HG03045 (cell line): Measurements from ENCODE around the gene KBTBD7.
"Not testable (repeated sequence)": the region's sequence is repeated elsewhere in the genome, so short reads cannot be mapped to it uniquely, and the experiment has no call there.

Experiments used
- ATAC-seq: cut with Tn5 transposase; IDR thresholded peaks from one replicate; pipeline ENCODE4 v1.9.1; 2021; ENCODE audit warnings: mild to moderate bottlenecking, moderate library complexity; ENCODE audit not compliant: unreplicated experiment

The KBTBD7 gene

DNA sequence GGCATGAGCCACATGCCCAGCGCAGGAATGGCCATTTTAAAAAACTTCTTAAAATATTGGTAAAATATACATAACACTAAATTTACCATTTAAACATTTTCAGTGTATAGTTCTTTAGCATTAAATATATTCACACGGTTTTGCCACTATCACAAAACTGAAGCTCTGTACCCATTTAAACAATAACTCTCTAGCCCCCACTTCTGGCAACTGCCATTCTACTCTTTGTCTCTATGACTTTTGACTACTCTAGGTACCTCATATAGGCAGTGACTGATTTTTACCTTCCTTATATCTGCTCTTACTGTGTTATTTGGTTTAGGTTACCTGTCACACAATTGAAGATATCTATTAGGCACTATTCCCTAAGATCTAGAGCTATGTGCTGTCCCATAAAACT, 2.3 kb upstream of the KBTBD7 start:
- ATAC-seq, result no peak

DNA sequence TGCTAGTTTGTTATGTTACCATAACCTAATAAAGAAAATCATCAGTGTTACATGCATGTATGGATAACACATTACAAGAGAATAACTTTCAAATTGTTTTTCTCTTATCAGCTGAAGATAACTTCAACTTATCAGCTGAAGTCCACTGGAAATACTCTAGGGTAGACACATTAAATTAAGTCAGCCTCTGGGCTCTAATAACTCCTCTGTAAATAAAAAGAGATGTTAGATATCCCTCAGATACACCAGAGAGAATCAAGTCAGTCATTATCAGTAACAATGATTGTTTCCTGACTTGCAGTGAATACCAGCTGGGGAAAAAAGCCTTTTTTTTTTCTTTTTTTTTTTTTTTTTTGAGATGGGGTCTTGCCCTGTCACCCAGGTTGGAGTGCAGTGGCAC, 1.6 kb upstream of the KBTBD7 start:
- no peak for ATAC-seq

DNA sequence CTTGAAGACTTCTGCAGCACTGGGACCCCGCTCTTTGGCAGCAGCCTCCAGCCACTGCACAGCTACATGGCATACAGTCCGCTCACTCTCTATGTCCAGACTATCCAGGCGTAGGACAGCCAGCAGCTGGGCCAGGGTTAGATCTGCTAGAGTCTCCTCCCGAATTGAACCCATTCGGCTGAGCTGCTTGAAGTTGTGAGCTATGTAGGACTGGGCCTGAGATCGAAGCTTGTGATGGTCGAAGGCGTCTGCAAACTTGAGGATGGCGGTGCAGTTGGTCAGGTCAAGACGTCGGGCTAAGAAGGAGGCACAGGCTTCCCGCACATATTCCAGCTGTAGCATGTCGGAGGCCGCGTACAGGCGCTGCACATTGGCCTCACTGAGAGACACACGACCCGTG, 900 bp downstream of the KBTBD7 start:
- ATAC-seq, result no peak

DNA sequence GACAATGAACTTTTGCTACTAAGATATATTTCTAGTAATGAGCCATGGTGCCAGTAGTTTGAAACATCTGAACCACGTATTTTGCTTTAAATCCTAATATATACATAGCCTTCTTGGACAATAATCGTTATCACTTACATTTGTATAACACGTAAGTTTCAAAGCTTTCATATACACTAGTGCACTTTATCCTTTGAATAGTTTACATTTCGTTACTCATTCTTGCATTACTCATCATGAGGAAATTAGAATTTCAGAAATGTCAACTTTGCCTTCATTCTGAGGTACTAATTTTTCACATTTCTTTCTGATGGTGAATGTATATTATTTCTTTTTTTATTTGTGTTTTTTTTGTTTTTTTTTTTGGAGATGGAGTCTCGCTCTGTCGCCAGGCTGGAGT, 5.8 kb downstream of the KBTBD7 start:
- no peak for ATAC-seq

GRCh38 chr13:41186481-41186880, 7.9 kb downstream of the KBTBD7 start:
- no peak for ATAC-seq

DNA sequence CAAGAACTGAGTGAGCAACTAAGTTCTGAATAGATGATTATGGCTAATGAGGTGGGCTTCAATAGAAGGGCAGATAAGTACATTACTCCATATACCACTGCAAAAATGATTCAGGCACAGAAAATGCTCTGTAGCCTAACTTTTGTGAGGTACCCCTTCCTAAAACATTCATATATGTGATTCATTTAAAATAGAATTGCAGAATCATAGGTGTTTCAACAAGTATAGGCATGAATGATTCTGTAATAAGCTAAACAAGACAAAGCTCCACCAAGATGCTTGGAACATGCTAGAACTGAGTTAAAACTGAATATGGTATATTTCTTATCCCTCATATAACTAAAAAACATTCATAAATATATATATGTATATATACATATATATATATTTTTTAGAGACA, 12.1 kb downstream of the KBTBD7 start:
- no peak for ATAC-seq

DNA sequence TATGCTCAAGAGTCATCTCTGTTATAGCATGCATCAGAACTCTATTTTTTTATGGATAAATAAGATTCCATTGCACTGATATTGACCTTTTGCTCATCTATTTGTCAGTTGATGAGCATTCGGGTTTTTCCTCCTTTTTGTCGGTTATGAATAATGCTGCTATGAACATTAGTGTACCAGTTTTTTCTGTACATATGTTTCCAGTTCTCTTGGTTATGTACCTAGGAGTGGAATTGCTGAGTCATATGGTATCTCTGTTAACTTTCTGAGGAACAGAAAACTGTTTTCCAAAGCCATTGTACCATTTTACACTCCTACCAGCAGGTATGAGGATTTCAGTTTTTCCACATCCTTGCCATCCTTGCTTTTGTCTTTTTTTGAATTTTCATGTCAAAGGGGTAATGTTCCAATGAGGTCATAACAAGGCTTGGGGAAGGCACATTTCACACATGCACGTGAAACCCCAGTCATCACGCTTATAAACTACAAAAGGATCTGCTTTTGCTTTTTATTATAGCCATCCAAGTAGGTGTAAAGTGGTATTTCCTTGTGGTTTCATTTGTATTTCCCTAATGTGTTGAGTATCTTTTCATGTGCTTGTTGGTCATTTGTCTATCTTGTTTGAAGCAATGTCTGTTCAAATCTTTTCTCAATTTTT, 14.6 kb downstream of the KBTBD7 start:
- no peak for ATAC-seq

DNA sequence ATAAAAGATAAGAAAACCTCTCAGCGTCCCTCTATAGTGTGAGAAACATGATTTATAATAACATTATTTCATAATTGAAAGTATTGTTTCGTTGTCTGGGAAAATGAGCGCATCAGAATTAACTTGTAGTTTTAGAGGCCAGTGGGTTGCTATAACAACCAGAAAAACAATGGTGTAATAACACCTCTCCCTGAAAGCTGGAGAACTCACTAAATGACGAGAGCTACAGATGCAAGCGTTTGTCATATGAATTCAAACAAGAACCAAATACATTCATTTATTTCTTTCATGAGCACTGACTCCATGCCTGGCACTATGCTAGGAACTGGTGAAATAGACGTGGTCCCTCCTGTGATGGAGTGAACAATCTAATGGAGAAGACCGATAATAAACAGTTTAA, 16.3 kb downstream of the KBTBD7 start:
- ATAC-seq, result no peak

DNA sequence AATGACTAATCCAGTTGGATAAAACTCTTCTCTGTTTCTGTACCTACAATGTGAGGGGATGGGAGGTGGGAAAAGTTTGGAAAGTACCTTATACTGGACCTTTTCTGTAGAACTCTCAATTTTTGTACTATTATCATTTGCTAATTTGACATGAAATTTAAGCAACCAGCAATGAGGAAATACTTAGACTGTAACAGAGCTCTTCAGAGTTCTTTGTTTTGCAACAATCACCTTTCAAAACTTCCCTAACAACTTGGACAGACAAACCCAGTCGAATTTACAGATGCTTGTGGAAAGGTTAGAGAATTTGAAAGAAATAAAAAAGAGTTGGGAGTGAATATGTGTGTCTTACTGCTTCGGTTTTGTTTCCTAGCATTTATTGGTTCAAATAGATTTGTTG, 16.8 kb downstream of the KBTBD7 start:
- no peak for ATAC-seq

- not testable (repeated sequence) for ATAC-seq
Measured at GRCh38 chr13:41175576-41175975, 18.8 kb downstream of the KBTBD7 start.

GRCh38 chr13:41162151-41162550, 32.2 kb downstream of the KBTBD7 start:
- no peak for ATAC-seq

DNA sequence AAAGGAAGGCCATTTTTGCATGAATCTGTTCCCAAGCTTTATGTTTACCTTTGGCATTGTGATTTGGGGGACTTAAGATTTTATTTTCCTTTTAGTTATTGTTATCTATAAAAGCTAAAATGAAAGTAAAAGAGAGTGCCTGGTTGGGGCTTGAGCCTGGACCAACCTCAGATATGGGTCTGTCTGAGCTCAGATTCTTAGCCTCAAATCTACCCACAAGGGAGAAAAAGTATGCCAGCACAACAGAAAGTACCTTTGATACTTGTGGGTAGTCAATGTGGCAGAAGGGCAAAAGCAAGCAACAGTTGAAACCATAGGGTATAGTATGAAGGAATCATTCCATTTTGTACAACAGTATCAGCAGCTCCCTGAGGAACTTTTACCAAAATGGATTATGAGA, 35.2 kb downstream of the KBTBD7 start:
- no peak for ATAC-seq

- ATAC-seq, result no peak
Measured at GRCh38 chr13:41157048-41157717, 37.2 kb downstream of the KBTBD7 start.

DNA sequence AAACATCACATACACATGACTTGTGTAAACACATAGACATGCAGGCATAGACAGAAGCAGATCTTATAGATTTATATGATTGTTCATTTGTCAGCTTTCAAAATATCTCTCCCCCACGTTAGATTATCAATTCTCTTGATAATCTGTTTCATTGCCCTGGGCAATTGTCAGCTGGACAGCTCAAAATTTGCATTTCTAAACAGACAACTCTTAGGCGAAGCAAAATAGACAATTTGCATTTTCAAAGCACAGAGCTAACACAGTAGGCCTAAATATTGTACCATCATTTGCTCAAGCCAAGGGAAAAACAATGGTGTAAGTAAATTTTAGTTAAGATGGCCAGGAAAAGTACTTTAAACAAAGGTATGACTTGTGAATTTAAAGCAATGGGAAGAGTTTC, 37.7 kb downstream of the KBTBD7 start:
- no peak for ATAC-seq

GRCh38 chr13:41154042-41154441, 40.3 kb downstream of the KBTBD7 start:
- ATAC-seq, result no peak

DNA sequence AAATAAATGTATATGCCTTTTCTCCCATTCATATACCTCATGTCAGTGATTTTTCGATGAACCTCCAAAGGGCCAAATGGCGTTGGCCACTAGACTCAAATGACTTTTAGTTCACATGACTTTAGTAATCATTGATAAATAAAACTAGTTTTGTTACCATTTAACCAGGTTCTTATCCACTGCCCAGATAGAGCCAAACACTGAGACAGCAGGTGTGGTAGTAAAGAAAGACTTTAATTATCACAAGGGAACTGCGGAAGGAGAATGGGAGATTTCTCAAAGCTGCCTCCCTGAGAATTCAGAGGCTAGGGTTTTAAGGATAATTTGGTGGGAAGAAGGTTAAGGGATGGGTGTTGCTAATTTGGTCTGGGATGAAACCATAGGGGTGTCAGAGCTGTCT, 42.4 kb downstream of the KBTBD7 start:
- ATAC-seq, result no peak

GRCh38 chr13:41150058-41150457, 44.3 kb downstream of the KBTBD7 start:
- no peak for ATAC-seq

GRCh38 chr13:41148419-41149283, 45.7 kb downstream of the KBTBD7 start:
- no peak for ATAC-seq

DNA sequence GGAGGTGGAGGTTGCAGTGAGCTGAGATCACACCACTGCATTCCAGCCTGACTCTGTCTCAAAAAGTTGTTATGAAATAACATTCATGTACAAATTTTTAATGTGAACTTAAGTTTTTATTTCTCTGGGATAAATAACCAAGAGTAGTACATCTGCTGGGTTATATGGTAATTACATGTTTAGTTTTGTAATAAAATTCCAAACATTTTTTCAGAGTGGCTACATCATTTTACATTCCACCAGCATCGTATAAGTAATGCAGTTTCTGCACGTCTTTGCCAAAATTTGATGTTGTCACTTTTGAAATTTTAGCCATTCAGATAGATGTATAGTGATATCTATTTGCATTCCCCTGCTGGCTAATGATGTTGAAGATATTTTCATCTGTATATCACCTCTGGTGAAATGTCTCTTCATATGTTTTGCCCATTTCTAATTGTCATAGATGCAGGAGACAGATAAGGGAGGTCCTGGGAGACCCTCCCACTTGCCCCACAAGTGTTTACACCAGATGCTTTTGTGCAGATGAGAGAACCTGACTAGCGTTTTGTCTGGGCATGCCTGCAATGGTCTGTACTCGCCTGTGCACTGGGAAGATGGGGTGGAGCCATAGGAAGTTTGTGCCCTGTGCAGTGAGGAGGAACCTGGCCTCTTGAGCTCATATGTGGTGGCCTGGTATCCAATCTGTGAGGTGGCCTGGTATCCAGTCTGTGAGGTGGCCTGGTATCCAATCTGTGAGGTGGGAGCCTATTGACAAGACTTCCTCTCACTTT, 49.0 kb downstream of the KBTBD7 start:
- no peak for ATAC-seq

DNA sequence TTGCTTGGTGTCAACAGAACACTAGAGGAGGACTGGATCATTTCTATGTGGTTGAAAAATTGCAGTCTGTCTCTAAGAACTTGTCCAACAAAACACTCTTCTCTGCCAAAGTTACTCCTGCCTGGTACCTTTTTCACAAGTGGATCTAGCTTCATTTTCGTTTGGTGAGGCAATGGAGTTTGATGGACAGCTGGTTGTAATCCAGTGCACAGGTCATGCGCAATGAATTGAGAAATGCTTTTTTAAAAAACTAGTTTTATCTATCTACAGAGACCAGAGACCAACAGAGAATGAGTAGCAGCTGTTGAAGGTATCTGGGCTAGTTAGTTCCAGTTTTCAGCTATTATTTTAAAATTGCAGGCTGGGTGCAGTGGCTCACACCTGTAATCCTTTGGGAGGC, 49.8 kb downstream of the KBTBD7 start:
- ATAC-seq, result no peak
